ENCODE data around the gene TMIGD3.

TMIGD3 gene

GRCh38 chr1:111499026-111499785 is 4.2 kb downstream of the TMIGD3 start:
- H3K36me3 Mint-ChIP-seq (ENCODE audit: insufficient read depth), result no peaks in the 10 kb centered on the region
- DNase-seq (ENCODE audit: low spot score in 2 of 2) (no peak), ATAC-seq (replicated peaks; ENCODE audit: extremely low read depth, poor library complexity, severe bottlenecking) (no peak)
- peaks cover 18% of the 10 kb centered on the region for H3K4me1 Mint-ChIP-seq
- peaks cover 3% of the 10 kb centered on the region for H3K9me3 Mint-ChIP-seq
- no peak overlapping the region for H3K4me3 Mint-ChIP-seq
- H3K27ac Mint-ChIP-seq (ENCODE audit: low read depth), result no peak overlapping the region
- H3K27me3 Mint-ChIP-seq, result no peaks in the 10 kb centered on the region

DNA sequence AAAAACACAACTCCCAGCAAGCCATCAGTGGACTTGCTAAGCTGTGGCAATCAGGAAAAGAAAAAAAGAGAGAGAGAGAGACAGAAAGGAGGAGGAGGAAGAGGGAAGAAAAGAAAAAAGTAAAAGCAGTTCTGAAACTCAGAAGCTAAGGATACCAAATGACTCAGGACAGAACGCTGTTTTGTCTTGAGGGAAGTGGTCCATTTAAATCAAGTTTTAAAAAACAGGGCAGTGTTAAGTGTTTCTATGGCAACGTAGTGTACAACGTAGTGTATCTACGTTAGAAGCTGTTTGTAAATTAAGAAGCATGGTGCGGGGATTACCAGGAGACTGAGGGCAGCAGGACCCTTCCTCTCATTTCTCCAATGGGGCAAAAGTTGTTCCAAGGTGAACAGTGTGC is 5.8 kb downstream of the TMIGD3 start:
- no peak overlapping the region for H3K27ac Mint-ChIP-seq (ENCODE audit: low read depth)
- DNase-seq (ENCODE audit: low spot score in 2 of 2), result no peak

GRCh38 chr1:111496398-111496797 is 7.0 kb downstream of the TMIGD3 start:
- H3K4me3 Mint-ChIP-seq, result no peak overlapping the region
- ATAC-seq (replicated peaks; ENCODE audit: extremely low read depth, poor library complexity, severe bottlenecking) (no peak), DNase-seq (ENCODE audit: low spot score in 2 of 2) (no peak)
- no peak overlapping the region for H3K27ac Mint-ChIP-seq (ENCODE audit: low read depth)
- peaks cover 3% of the 10 kb centered on the region for H3K9me3 Mint-ChIP-seq
- peaks cover 5% of the 10 kb centered on the region for H3K4me1 Mint-ChIP-seq
- H3K27me3 Mint-ChIP-seq, result no peaks in the 10 kb centered on the region
- no peaks in the 10 kb centered on the region for H3K36me3 Mint-ChIP-seq (ENCODE audit: insufficient read depth)

More for the DNA sequence above, 5.8 kb downstream of the TMIGD3 start:
- no peaks in the 10 kb centered on the region for H3K27me3 Mint-ChIP-seq
- ATAC-seq (replicated peaks; ENCODE audit: extremely low read depth, poor library complexity, severe bottlenecking), result no peak
- no peak overlapping the region for H3K4me3 Mint-ChIP-seq
- peaks cover 3% of the 10 kb centered on the region for H3K9me3 Mint-ChIP-seq
- H3K4me1 Mint-ChIP-seq, result peaks cover 7% of the 10 kb centered on the region
- H3K36me3 Mint-ChIP-seq (ENCODE audit: insufficient read depth), result no peaks in the 10 kb centered on the region

- Mint-ChIP-seq H3K36me3 (ENCODE audit: insufficient read depth) (no peaks in the 10 kb centered on the region), H3K4me3 (no peak overlapping the region), H3K27me3 (no peaks in the 10 kb centered on the region), H3K9me3 (peaks cover 3% of the 10 kb centered on the region), H3K4me1 (no peaks in the 10 kb centered on the region), H3K27ac (ENCODE audit: low read depth) (no peak overlapping the region)
- ATAC-seq (replicated peaks; ENCODE audit: extremely low read depth, poor library complexity, severe bottlenecking) (no peak), DNase-seq (ENCODE audit: low spot score in 2 of 2) (no peak)
These were observed 12.4 kb downstream of the TMIGD3 start for GRCh38 chr1:111491070-111491469.

GRCh38 chr1:111490220-111490619 is 13.2 kb downstream of the TMIGD3 start:
- Mint-ChIP-seq H3K27me3 (no peaks in the 10 kb centered on the region), H3K4me3 (no peak overlapping the region), H3K27ac (ENCODE audit: low read depth) (no peak overlapping the region), H3K9me3 (peaks cover 3% of the 10 kb centered on the region), H3K4me1 (no peaks in the 10 kb centered on the region), H3K36me3 (ENCODE audit: insufficient read depth) (no peaks in the 10 kb centered on the region)
- ATAC-seq (replicated peaks; ENCODE audit: extremely low read depth, poor library complexity, severe bottlenecking) (no peak), DNase-seq (ENCODE audit: low spot score in 2 of 2) (no peak)

DNA sequence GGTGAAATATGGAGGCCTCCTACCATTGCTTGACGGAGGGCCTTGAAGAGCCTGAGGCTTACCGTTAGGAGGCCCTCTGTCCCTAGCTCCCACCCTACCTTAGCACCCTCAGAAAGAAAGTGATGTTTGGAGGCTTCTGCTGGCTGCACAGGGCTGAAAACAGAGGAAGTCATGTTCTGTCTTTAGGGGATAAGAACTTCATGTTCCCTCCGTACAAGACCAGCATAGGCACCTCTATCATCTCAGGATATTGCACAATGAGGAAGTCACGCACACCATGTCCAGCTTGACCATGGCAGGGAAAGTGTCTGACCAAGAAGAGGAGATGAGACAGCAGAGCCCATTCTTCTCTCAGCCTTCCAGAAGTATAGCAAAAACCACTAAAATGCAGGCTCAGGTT is 13.8 kb downstream of the TMIGD3 start:
- Mint-ChIP-seq H3K4me3 (no peak overlapping the region), H3K27ac (ENCODE audit: low read depth) (no peak overlapping the region), H3K4me1 (no peaks in the 10 kb centered on the region), H3K9me3 (no peaks in the 10 kb centered on the region), H3K27me3 (no peaks in the 10 kb centered on the region), H3K36me3 (ENCODE audit: insufficient read depth) (no peaks in the 10 kb centered on the region)
- ATAC-seq (replicated peaks; ENCODE audit: extremely low read depth, poor library complexity, severe bottlenecking), result no peak
- no peak for DNase-seq (ENCODE audit: low spot score in 2 of 2)

- no peaks in the 10 kb centered on the region for H3K27me3 Mint-ChIP-seq
- H3K4me1 Mint-ChIP-seq, result peaks cover under 1% of the 10 kb centered on the region
- DNase-seq (ENCODE audit: low spot score in 2 of 2), result no peak
- no peaks in the 10 kb centered on the region for H3K36me3 Mint-ChIP-seq (ENCODE audit: insufficient read depth)
- no peak overlapping the region for H3K27ac Mint-ChIP-seq (ENCODE audit: low read depth)
- H3K4me3 Mint-ChIP-seq, result no peak overlapping the region
- no peaks in the 10 kb centered on the region for H3K9me3 Mint-ChIP-seq
- no peak for ATAC-seq (replicated peaks; ENCODE audit: extremely low read depth, poor library complexity, severe bottlenecking)
These were observed 14.8 kb downstream of the TMIGD3 start for GRCh38 chr1:111488669-111489068.

GRCh38 chr1:111487133-111487532 is 16.3 kb downstream of the TMIGD3 start:
- peaks cover 5% of the 10 kb centered on the region for H3K4me1 Mint-ChIP-seq
- no peaks in the 10 kb centered on the region for H3K27me3 Mint-ChIP-seq
- ATAC-seq (replicated peaks; ENCODE audit: extremely low read depth, poor library complexity, severe bottlenecking), result no peak
- H3K9me3 Mint-ChIP-seq, result no peaks in the 10 kb centered on the region
- no peak overlapping the region for H3K4me3 Mint-ChIP-seq
- DNase-seq (ENCODE audit: low spot score in 2 of 2), result no peak
- no peaks in the 10 kb centered on the region for H3K36me3 Mint-ChIP-seq (ENCODE audit: insufficient read depth)
- no peak overlapping the region for H3K27ac Mint-ChIP-seq (ENCODE audit: low read depth)

GRCh38 chr1:111486431-111486830 is 17.0 kb downstream of the TMIGD3 start:
- H3K27me3 Mint-ChIP-seq, result no peaks in the 10 kb centered on the region
- no peak for ATAC-seq (replicated peaks; ENCODE audit: extremely low read depth, poor library complexity, severe bottlenecking)

GRCh38 chr1:111484391-111485026 is 18.9 kb downstream of the TMIGD3 start:
- Mint-ChIP-seq H3K27ac (ENCODE audit: low read depth) (no peak overlapping the region), H3K4me3 (no peak overlapping the region), H3K4me1 (peaks cover 5% of the 10 kb centered on the region), H3K9me3 (no peaks in the 10 kb centered on the region), H3K36me3 (ENCODE audit: insufficient read depth) (no peaks in the 10 kb centered on the region), H3K27me3 (no peaks in the 10 kb centered on the region)
- DNase-seq (ENCODE audit: low spot score in 2 of 2) (no peak), ATAC-seq (replicated peaks; ENCODE audit: extremely low read depth, poor library complexity, severe bottlenecking) (no peak)

More at GRCh38 chr1:111486431-111486830, 17.0 kb downstream of the TMIGD3 start:
- no peaks in the 10 kb centered on the region for H3K9me3 Mint-ChIP-seq
- H3K4me3 Mint-ChIP-seq, result no peak overlapping the region
- no peaks in the 10 kb centered on the region for H3K36me3 Mint-ChIP-seq (ENCODE audit: insufficient read depth)
- no peak for DNase-seq (ENCODE audit: low spot score in 2 of 2)
- H3K4me1 Mint-ChIP-seq, result peaks cover 5% of the 10 kb centered on the region
- H3K27ac Mint-ChIP-seq (ENCODE audit: low read depth), result no peak overlapping the region

DNA sequence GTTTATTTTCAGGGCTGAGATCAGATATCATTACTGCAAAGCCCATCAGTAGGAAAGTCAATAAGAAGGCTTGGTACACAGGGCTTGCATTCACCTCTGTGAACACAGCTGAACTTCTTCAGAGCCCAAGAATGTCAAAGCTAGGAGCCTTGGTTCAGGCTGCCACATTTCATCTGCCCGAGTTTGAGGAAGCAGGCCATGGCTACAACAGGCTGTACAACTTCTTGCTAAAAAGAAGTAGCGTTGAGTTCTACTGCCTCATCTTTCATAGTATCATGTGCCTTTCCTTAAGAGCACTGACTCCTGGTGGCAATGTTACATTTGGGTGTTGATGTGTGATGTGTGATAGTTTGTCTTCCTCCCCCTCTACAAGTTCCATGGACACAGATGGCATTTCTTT is 19.6 kb downstream of the TMIGD3 start:
- Mint-ChIP-seq H3K27ac (ENCODE audit: low read depth) (no peak overlapping the region), H3K4me3 (no peak overlapping the region), H3K4me1 (peaks cover 5% of the 10 kb centered on the region), H3K27me3 (no peaks in the 10 kb centered on the region), H3K9me3 (no peaks in the 10 kb centered on the region), H3K36me3 (ENCODE audit: insufficient read depth) (no peaks in the 10 kb centered on the region)
- no peak for DNase-seq (ENCODE audit: low spot score in 2 of 2)
- no peak for ATAC-seq (replicated peaks; ENCODE audit: extremely low read depth, poor library complexity, severe bottlenecking)

- H3K4me3 Mint-ChIP-seq, result no peak overlapping the region
- no peak for ATAC-seq (replicated peaks; ENCODE audit: extremely low read depth, poor library complexity, severe bottlenecking)
- H3K4me1 Mint-ChIP-seq, result peaks cover 10% of the 10 kb centered on the region
- H3K27ac Mint-ChIP-seq (ENCODE audit: low read depth), result no peak overlapping the region
- no peaks in the 10 kb centered on the region for H3K27me3 Mint-ChIP-seq
- no peaks in the 10 kb centered on the region for H3K36me3 Mint-ChIP-seq (ENCODE audit: insufficient read depth)
- no peak for DNase-seq (ENCODE audit: low spot score in 2 of 2)
- H3K9me3 Mint-ChIP-seq, result no peaks in the 10 kb centered on the region
These were observed 20.3 kb downstream of the TMIGD3 start for GRCh38 chr1:111483166-111483565.

Measured in central memory CD8-positive, alpha-beta T cell (primary cell).